Smooth muscle cell (in vitro differentiated cells): ENCODE measurements around the gene ASTN2. TPM values are rescaled to one million over a fixed set of nuclear protein-coding genes. Genes with fewer than 3 reads are reported as not detected.
"Not testable (repeated sequence)": the region's sequence is repeated elsewhere in the genome, so short reads cannot be mapped to it uniquely, and the experiment has no call there.

Source experiments
- DNase-seq: peaks from one replicate; lab custom pipeline; 2025; ENCODE audit not compliant: unreplicated experiment; lab: John Stamatoyannopoulos, UW
- H2AFZ ChIP-seq: fragments of 200-600 bp; sonication (generic); 2 replicates; pipeline ENCODE4 v1.6.0; 2016; ENCODE audit warnings: antibody characterized with exemption, low read depth, mild to moderate bottlenecking
- H3F3A ChIP-seq: fragments of 200-600 bp; sonication (generic); 2 replicates; pipeline ENCODE4 v1.6.0; 2017; ENCODE audit warnings: antibody characterized with exemption, low read depth
- H3K27ac ChIP-seq: fragments of 200-600 bp; sonication (generic); 2 replicates; pipeline ENCODE4 v1.5.1; 2016; ENCODE audit warnings: low read depth, mild to moderate bottlenecking
- H3K27me3 ChIP-seq: fragments of 200-600 bp; sonication (generic); 2 replicates; pipeline ENCODE4 v1.6.1; 2016; ENCODE audit warnings: low read depth, mild to moderate bottlenecking
- H3K36me3 ChIP-seq: fragments of 200-600 bp; sonication (generic); 2 replicates; pipeline ENCODE4 v1.5.1; 2016; ENCODE audit warnings: low read depth
- H3K4me1 ChIP-seq: fragments of 200-600 bp; sonication (generic); 2 replicates; pipeline ENCODE4 v1.5.1; 2016; ENCODE audit warnings: low read depth
- H3K4me2 ChIP-seq: fragments of 200-600 bp; sonication (generic); 2 replicates; pipeline ENCODE4 v1.6.0; 2016; ENCODE audit warnings: mild to moderate bottlenecking
- H3K4me3 ChIP-seq: fragments of 200-600 bp; sonication (generic); 2 replicates; pipeline ENCODE4 v1.5.1; 2016; ENCODE audit warnings: mild to moderate bottlenecking
- H3K79me2 ChIP-seq: fragments of 200-600 bp; sonication (generic); 2 replicates; pipeline ENCODE4 v1.6.0; 2016; ENCODE audit warnings: low read depth, mild to moderate bottlenecking
- H3K9ac ChIP-seq: fragments of 200-600 bp; sonication (generic); 2 replicates; pipeline ENCODE4 v1.6.0; 2016; ENCODE audit warnings: low read depth
- H3K9me3 ChIP-seq: fragments of 200-600 bp; sonication (generic); replicated peaks from 2 replicates; pipeline ENCODE4 v1.5.1; 2016; ENCODE audit warnings: low read depth
- H4K20me1 ChIP-seq: fragments of 200-600 bp; sonication (generic); 2 replicates; pipeline ENCODE4 v1.6.0; 2016; ENCODE audit warnings: low read depth
- WGBS: methylation state at CpG from one replicate; pipeline ENCODE4 v1.1.7; 2016; ENCODE audit warnings: low lambda C conversion rate; 5-methylcytosine and 5-hydroxymethylcytosine counted together
- polyA plus RNA-seq: library from polyadenylated mRNA; unstranded; fragments of >200 nt; fragmentation: Nextera tagmentation; extraction: Ambion mirVana; gene quantifications from 2 replicates; pipeline ENCODE4 v1.2.1, GENCODE V29; 2016
- total RNA-seq: library from RNA; depleted of rRNA; stranded (reverse); fragments of >200 nt; gene quantifications from 2 replicates; pipeline ENCODE4 v1.2.3, GENCODE V29; 2014
- TF ChIP-seq, protein P1 (sequence below): fragments of 200-600 bp; sonication (generic); IDR thresholded peaks from 2 replicates; pipeline ENCODE4 v1.5.1; 2017; ENCODE audit warnings: borderline replicate concordance, mild to moderate bottlenecking, antibody characterized with exemption; ENCODE audit not compliant: insufficient read depth, poor library complexity, severe bottlenecking

Gene ASTN2
- total and polyA plus RNA-seq, 2 experiments from 2014 or later = 6.5 to 6.7 TPM

DNA sequence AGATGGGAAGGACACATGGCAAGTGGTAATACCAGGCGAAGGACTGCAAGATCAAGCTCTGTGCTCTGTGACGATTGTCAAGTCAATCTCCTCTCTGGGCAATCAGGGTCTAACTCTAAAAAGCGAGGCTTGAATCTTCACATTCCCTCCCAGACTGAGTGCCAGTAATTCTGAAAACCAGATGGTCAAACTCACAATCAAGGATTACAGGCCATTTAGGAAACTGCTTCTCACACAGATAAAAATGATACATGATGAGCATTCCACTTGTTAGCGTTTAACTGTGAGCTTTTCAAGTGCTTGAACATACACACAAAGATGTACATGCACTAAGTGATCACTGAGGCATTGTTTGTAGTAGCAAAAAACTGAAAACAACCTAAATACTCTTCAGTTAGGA, 517.7 kb downstream of the ASTN2 start:
- TF ChIP-seq, protein P1, sequence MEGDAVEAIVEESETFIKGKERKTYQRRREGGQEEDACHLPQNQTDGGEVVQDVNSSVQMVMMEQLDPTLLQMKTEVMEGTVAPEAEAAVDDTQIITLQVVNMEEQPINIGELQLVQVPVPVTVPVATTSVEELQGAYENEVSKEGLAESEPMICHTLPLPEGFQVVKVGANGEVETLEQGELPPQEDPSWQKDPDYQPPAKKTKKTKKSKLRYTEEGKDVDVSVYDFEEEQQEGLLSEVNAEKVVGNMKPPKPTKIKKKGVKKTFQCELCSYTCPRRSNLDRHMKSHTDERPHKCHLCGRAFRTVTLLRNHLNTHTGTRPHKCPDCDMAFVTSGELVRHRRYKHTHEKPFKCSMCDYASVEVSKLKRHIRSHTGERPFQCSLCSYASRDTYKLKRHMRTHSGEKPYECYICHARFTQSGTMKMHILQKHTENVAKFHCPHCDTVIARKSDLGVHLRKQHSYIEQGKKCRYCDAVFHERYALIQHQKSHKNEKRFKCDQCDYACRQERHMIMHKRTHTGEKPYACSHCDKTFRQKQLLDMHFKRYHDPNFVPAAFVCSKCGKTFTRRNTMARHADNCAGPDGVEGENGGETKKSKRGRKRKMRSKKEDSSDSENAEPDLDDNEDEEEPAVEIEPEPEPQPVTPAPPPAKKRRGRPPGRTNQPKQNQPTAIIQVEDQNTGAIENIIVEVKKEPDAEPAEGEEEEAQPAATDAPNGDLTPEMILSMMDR = no peak
- DNase-seq = no peak

DNA sequence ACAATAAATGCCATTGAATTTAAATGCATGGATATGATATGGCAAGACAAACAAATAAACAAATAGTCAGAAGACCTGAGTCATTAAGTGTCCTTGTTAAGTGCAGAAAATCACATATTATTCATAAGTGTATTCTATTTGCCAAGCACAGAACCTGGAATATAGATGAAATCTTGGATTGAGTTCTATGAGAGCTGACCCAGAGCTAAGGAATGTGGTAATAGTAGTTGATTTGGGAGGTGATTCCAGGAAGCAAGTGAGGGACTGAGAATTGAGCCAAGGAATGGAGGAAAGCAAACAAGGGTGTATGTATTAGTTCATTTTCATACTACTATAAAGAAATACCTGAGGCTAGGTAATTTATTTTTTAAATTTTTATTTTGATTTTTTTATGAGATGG, 518.9 kb downstream of the ASTN2 start:
- H3K4me1 ChIP-seq = no peaks in the 10 kb centered on the region
- no peaks in the 10 kb centered on the region for H3K36me3 ChIP-seq
- H3K9me3 ChIP-seq = no peaks in the 10 kb centered on the region
- no peaks in the 10 kb centered on the region for H3F3A ChIP-seq
- DNase-seq = no peak
- no peaks in the 10 kb centered on the region for H3K79me2 ChIP-seq
- no peak overlapping the region for H3K9ac ChIP-seq
- TF ChIP-seq, protein P1 = no peak
- H3K27ac ChIP-seq = no peak overlapping the region
- H2AFZ ChIP-seq = no peak overlapping the region
- H3K27me3 ChIP-seq = no peaks in the 10 kb centered on the region
- H4K20me1 ChIP-seq = no peaks in the 10 kb centered on the region
- no peak overlapping the region for H3K4me3 ChIP-seq
- H3K4me2 ChIP-seq = no peak overlapping the region

More for the DNA sequence above, 517.7 kb downstream of the ASTN2 start:
- H3K9ac ChIP-seq = no peak overlapping the region
- no peaks in the 10 kb centered on the region for H3K36me3 ChIP-seq
- H3K4me1 ChIP-seq = no peaks in the 10 kb centered on the region
- H3F3A ChIP-seq = no peaks in the 10 kb centered on the region
- H2AFZ ChIP-seq = no peak overlapping the region
- no peak overlapping the region for H3K4me3 ChIP-seq
- H4K20me1 ChIP-seq = no peaks in the 10 kb centered on the region
- 54% methylated on average over 4 of the region's 4 CpGs for WGBS
- H3K4me2 ChIP-seq = no peak overlapping the region
- no peaks in the 10 kb centered on the region for H3K27me3 ChIP-seq
- no peaks in the 10 kb centered on the region for H3K9me3 ChIP-seq
- H3K79me2 ChIP-seq = no peaks in the 10 kb centered on the region
- H3K27ac ChIP-seq = no peak overlapping the region

DNA sequence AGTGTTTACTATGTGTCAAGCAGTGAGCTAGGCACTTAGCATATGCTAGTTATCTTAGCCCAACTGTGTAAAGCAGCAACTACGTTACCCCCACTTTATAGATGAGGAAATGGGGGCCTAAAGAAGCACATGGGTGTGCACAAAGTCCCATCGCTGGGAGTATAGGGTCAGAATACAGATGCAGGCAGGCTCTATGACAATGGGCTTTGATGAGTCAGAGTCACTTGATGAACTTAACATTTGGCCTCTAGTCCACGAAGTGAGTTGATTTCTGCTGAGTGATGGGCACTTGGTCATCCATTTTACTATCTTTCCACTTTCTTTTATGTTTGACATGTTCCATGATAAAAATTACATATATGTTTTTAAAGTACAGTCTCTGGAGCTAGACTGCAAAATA, 523.4 kb downstream of the ASTN2 start:
- H3K4me2 ChIP-seq = no peak overlapping the region
- TF ChIP-seq, protein P1 = no peak
- 79% methylated on average over 3 of the region's 3 CpGs for WGBS
- no peaks in the 10 kb centered on the region for H3K4me1 ChIP-seq
- H3K79me2 ChIP-seq = no peaks in the 10 kb centered on the region
- H3K9ac ChIP-seq = no peak overlapping the region
- no peaks in the 10 kb centered on the region for H4K20me1 ChIP-seq
- no peaks in the 10 kb centered on the region for H3F3A ChIP-seq
- no peaks in the 10 kb centered on the region for H3K27me3 ChIP-seq
- H3K4me3 ChIP-seq = no peak overlapping the region
- no peaks in the 10 kb centered on the region for H3K36me3 ChIP-seq
- no peaks in the 10 kb centered on the region for H3K9me3 ChIP-seq
- no peak overlapping the region for H3K27ac ChIP-seq
- H2AFZ ChIP-seq = no peak overlapping the region
- DNase-seq = no peak

DNA sequence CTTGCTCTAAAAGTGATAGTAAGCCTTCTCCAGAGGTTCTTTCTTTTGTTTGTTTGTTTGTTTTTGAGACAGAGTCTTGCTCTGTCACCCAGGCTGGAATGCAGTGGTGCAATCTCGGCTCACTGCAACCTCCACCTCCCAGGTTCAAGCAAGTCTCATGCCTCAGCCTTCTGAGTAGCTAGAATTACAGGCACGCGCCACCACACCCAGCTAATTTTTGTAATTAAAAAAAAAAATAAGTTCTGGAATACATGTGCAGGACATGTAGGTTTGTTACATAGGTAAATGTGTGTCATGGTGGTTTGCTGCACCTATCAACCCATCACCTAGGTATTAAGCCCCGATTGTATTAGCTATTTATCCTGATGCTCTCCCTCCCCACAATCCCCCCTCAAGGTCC, 526.4 kb downstream of the ASTN2 start:
- H3K9me3 ChIP-seq, DNase-seq, H3K4me1 ChIP-seq, H3K9ac ChIP-seq, H3K79me2 ChIP-seq, H3K4me2 ChIP-seq, H3K27me3 ChIP-seq, H4K20me1 ChIP-seq, H3F3A ChIP-seq, H3K27ac ChIP-seq, H3K4me3 ChIP-seq, H2AFZ ChIP-seq, H3K36me3 ChIP-seq: not testable (repeated sequence)
- WGBS = 93% methylated on average over 4 of the region's 4 CpGs
